GM12878 (cell line): ENCODE data around the gene KCND3. TPM values are rescaled to one million over a fixed set of nuclear protein-coding genes. Genes with fewer than 3 reads are reported as not detected.

ENCODE experiments used
- ATAC-seq: fragments of 200-7000 bp; cut with Tn5 transposase; 3 replicates; pipeline ENCODE4 v1.9.1; 2020; ENCODE audit warnings: mild to moderate bottlenecking, moderate library complexity
- BruUV-seq: library from RNA; stranded (reverse); fragments of 400-500 nt; replicated peaks from 2 replicates; lab custom pipeline; 2021; lab: Mats Ljungman, UMichigan
- CTCF ChIA-PET: fragments of 300-600 bp; sonication (Branson Sonifier 250); formaldehyde crosslinking; extraction: SDS; loops from one replicate; lab custom pipeline; 2021; ENCODE audit warnings: inconsistent platforms; lab: Yijun Ruan, JAX
- POLR2A ChIA-PET: fragments of 350-600 bp; formaldehyde crosslinking; extraction: SDS; loops from one replicate; lab custom pipeline; 2021; ENCODE audit warnings: inconsistent platforms; lab: Charles Lee
- RAD21 ChIA-PET: fragments of 300-600 bp; sonication (Branson Sonifier 250); formaldehyde crosslinking; loops from one replicate; lab custom pipeline; 2023; ENCODE audit warnings: antibody characterized with exemption; ENCODE audit not compliant: unreplicated experiment; lab: Charles Lee
- SMC1A ChIA-PET: fragments of 300-600 bp; sonication (Branson Sonifier 250); formaldehyde crosslinking; loops from one replicate; lab custom pipeline; 2023; ENCODE audit not compliant: unreplicated experiment, uncharacterized antibody; lab: Charles Lee
- DNase-seq: peaks from one replicate; pipeline ENCODE4 v3.0.0-alpha.2; 2011; ENCODE audit warnings: low read depth, low spot score
- FAIRE-seq: peaks from 3 replicates; lab custom pipeline; 2011; peaks lifted over from hg19 to GRCh38; lab: Jason Lieb, UNC
- H2AFZ ChIP-seq: 2 replicates; pipeline ENCODE4 v1.6.0; 2011; ENCODE audit warnings: low read depth, low read length, control low read depth; ENCODE audit not compliant: control insufficient read depth
- H3K27ac ChIP-seq: 2 replicates; pipeline ENCODE4 v1.5.1; 2011; ENCODE audit warnings: control low read depth; ENCODE audit not compliant: control insufficient read depth, insufficient read depth
- H3K27me3 ChIP-seq, 2 experiments: replicated peaks in 1 of 2; 2 replicates each; pipeline versions ENCODE4 v1.6.0 to v1.6.1; 2011; ENCODE audit warnings: low read length in 1 of 2; ENCODE audit not compliant: control insufficient read depth in 2 of 2, insufficient read depth in 2 of 2
- H3K36me3 ChIP-seq, 2 experiments: 2 replicates each; pipeline ENCODE4 v1.5.1; 2011; ENCODE audit warnings: low read length in 1 of 2; ENCODE audit not compliant: control insufficient read depth in 2 of 2, insufficient read depth in 2 of 2
- H3K4me1 ChIP-seq: 2 replicates; pipeline ENCODE4 v1.6.1; 2011; ENCODE audit warnings: mild to moderate bottlenecking, low read length, moderate library complexity, mixed read lengths; ENCODE audit not compliant: control insufficient read depth, insufficient read depth
- H3K4me2 ChIP-seq: 2 replicates; pipeline ENCODE4 v1.6.0; 2011; ENCODE audit warnings: control low read depth; ENCODE audit not compliant: control insufficient read depth, insufficient read depth
- H3K4me3 ChIP-seq: fragments of 200-600 bp; sonication (generic); 2 replicates; pipeline ENCODE4 v1.5.1; 2016
- H3K79me2 ChIP-seq: 2 replicates; pipeline ENCODE4 v1.6.0; 2011; ENCODE audit warnings: low read length; ENCODE audit not compliant: control insufficient read depth, insufficient read depth
- H3K9ac ChIP-seq: 2 replicates; pipeline ENCODE4 v1.8.0; 2011; ENCODE audit warnings: low read length, control low read depth, mixed read lengths; ENCODE audit not compliant: control insufficient read depth, insufficient read depth
- H3K9me3 ChIP-seq: replicated peaks from 3 replicates; pipeline ENCODE4 v1.5.1; 2011; ENCODE audit warnings: mild to moderate bottlenecking, low read length; ENCODE audit not compliant: control insufficient read depth, insufficient read depth
- H4K20me1 ChIP-seq: 2 replicates; pipeline ENCODE4 v1.6.0; 2011; ENCODE audit not compliant: control insufficient read depth, insufficient read depth
- ATF7 ChIP-seq: fragments of 450-650 bp; IDR thresholded peaks from 2 replicates; pipeline ENCODE4 v1.6.1; 2016; ENCODE audit warnings: low read depth, mild to moderate bottlenecking
- BCL11A ChIP-seq: IDR thresholded peaks from 2 replicates; pipeline ENCODE4 v1.6.1; 2011; ENCODE audit warnings: low read depth, low read length
- EED ChIP-seq: sonication (generic); IDR thresholded peaks from 2 replicates; pipeline ENCODE4 v1.6.1; 2016; ENCODE audit warnings: antibody characterized with exemption, low read depth
- FOS ChIP-seq: IDR thresholded peaks from 3 replicates; pipeline ENCODE4 v1.6.1; 2011; ENCODE audit warnings: borderline replicate concordance; ENCODE audit not compliant: insufficient read length; ENCODE audit errors: extremely low read depth
- IRF4 ChIP-seq: IDR thresholded peaks from 2 replicates; pipeline ENCODE4 v1.6.1; 2011; ENCODE audit warnings: low read depth, low read length
- KDM1A ChIP-seq: fragments of 200-600 bp; sonication (generic); IDR thresholded peaks from 2 replicates; pipeline ENCODE4 v1.6.1; 2016; ENCODE audit warnings: borderline replicate concordance
- MEF2A ChIP-seq: IDR thresholded peaks from 2 replicates; pipeline ENCODE4 v1.6.1; 2011; ENCODE audit warnings: low read depth, mild to moderate bottlenecking, low read length, moderate library complexity; ENCODE audit not compliant: insufficient read depth
- PML ChIP-seq: IDR thresholded peaks from 2 replicates; pipeline ENCODE4 v1.6.1; 2012; ENCODE audit warnings: low read length, inconsistent platforms
- POLR2A ChIP-seq: IDR thresholded peaks from 2 replicates; pipeline ENCODE4 v1.6.1; 2011; ENCODE audit warnings: low read depth, mild to moderate bottlenecking, low read length
- SPI1 ChIP-seq: IDR thresholded peaks from 2 replicates; pipeline ENCODE4 v1.6.1; 2011; ENCODE audit warnings: low read depth, mild to moderate bottlenecking, low read length, moderate library complexity, borderline replicate concordance; ENCODE audit not compliant: insufficient read depth
- WRNIP1 ChIP-seq: IDR thresholded peaks from 2 replicates; pipeline ENCODE4 v1.6.1; 2011; ENCODE audit warnings: low read depth, low read length, improper control_type of control experiment, borderline replicate concordance
- ZNF384 ChIP-seq: IDR thresholded peaks from 2 replicates; pipeline ENCODE4 v1.6.1; 2012; ENCODE audit warnings: low read depth, mild to moderate bottlenecking, low read length, improper control_type of control experiment, borderline replicate concordance
- ZNF687 ChIP-seq: fragments of 450-650 bp; IDR thresholded peaks from 2 replicates; pipeline ENCODE4 v1.6.1; 2017; ENCODE audit warnings: mild to moderate bottlenecking, moderate library complexity
- WGBS: methylation state at CpG from one replicate; pipeline ENCODE4 v1.1.6; 2016; ENCODE audit warnings: low lambda C conversion rate; ENCODE audit not compliant: insufficient replicate concordance, insufficient coverage; ENCODE audit errors: missing lambda C conversion rate; 5-methylcytosine and 5-hydroxymethylcytosine counted together
- in situ Hi-C: fragments of 300-500 bp; cut with MboI; formaldehyde crosslinking; loops from 9 replicates; pipeline ENCODE4 v1.14.3; 2018; ENCODE audit warnings: mixed read lengths
- intact Hi-C: fragments of 100-400 bp; cut with micrococcal nuclease; formaldehyde crosslinking; loops from one replicate; pipeline ENCODE4 v1.14.2; 2022; ENCODE audit not compliant: unreplicated experiment
- polyA plus RNA-seq, 11 experiments: library from polyadenylated mRNA; depleted of rRNA in 4 of 11; unstranded in 6 of 11; stranded (reverse) in 5 of 11; fragments of >200 nt; fragmentation: Nextera tagmentation in 4 of 11; fragmentation: Illumina TruSeq in 1 of 11; extraction: Ambion mirVana in 4 of 11; extraction: Trizol in 1 of 11; gene quantifications; 1 replicate in 1 of 11; 2 replicates in 10 of 11; pipeline versions ENCODE4 v1.2.1 to v1.2.3, GENCODE V29; 2011 to 2016; ENCODE audit warnings: inconsistent platforms in 2 of 11, missing spikeins in 2 of 11, low read depth in 1 of 11
- total RNA-seq, 4 experiments: library from RNA; depleted of rRNA in 3 of 4; stranded (reverse); fragments of >200 nt in 3 of 4; fragmentation: Illumina TruSeq in 1 of 4; extraction: Trizol in 1 of 4; gene quantifications; 2 replicates each; pipeline versions ENCODE4 v1.2.1 to v1.2.3, GENCODE V29; 2013 to 2021
- TF ChIP-seq, protein P1 (sequence below): fragments of 450-650 bp; IDR thresholded peaks from 2 replicates; pipeline ENCODE4 v1.6.1; 2017; ENCODE audit warnings: mild to moderate bottlenecking
- TF ChIP-seq, protein P2 (sequence below): fragments of 450-650 bp; IDR thresholded peaks from 2 replicates; pipeline ENCODE4 v1.6.1; 2017; ENCODE audit warnings: borderline replicate concordance

Gene KCND3
- total and polyA plus RNA-seq, 10 of the 15 experiments (the other 5 are each of a cell fraction or from before 2014, with no cell fraction given): 0.02 TPM; not detected in 9

DNA sequence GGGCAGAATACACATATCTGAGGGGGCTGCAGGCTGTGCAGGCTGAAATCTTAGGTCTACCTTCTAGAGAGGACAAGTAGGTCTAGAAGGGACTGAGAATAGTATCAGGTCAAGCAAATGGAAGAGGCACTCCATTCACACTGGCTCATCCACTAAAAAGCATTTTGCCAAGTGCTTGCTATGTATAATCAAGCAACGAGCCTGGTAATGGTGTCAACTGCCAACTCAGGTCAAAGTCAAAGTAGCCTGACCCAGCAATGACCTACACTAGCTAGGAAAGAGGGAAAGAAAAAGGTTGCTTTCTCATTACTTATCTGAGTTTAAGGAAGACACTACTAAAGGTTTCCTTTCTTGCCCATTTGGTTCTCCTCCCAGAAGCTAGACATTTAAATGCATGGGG lies 10.8 kb downstream of the KCND3 start (continued):
- TF ChIP-seq SPI1 (no peak), ZNF384 (no peak), FOS (no peak), BCL11A (no peak), IRF4 (no peak), KDM1A (no peak)
- TF ChIP-seq, protein P1, sequence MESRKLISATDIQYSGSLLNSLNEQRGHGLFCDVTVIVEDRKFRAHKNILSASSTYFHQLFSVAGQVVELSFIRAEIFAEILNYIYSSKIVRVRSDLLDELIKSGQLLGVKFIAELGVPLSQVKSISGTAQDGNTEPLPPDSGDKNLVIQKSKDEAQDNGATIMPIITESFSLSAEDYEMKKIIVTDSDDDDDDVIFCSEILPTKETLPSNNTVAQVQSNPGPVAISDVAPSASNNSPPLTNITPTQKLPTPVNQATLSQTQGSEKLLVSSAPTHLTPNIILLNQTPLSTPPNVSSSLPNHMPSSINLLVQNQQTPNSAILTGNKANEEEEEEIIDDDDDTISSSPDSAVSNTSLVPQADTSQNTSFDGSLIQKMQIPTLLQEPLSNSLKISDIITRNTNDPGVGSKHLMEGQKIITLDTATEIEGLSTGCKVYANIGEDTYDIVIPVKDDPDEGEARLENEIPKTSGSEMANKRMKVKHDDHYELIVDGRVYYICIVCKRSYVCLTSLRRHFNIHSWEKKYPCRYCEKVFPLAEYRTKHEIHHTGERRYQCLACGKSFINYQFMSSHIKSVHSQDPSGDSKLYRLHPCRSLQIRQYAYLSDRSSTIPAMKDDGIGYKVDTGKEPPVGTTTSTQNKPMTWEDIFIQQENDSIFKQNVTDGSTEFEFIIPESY: no peak

GRCh38 chr1:111977378-111977777 lies 12.1 kb downstream of the KCND3 start:
- Histone ChIP-seq H3K79me2 (no peaks in the 10 kb centered on the region), H3K4me1 (no peaks in the 10 kb centered on the region), H3K4me3 (no peak overlapping the region), H3K4me2 (no peak overlapping the region), H3K27me3 (peaks cover 5 to 8% of the 10 kb centered on the region in 2 experiments), H2AFZ (no peak overlapping the region), H3K27ac (no peak overlapping the region), H4K20me1 (no peaks in the 10 kb centered on the region), H3K36me3 (no peaks in the 10 kb centered on the region), H3K9ac (no peak overlapping the region), H3K9me3 (no peaks in the 10 kb centered on the region)
- intact Hi-C loops (no loop called here), in situ Hi-C loops (no loop called here)
- ChIA-PET SMC1A (no interaction called here), CTCF (no interaction called here), RAD21 (no interaction called here), POLR2A (no interaction called here)
- DNase-seq (no peak), ATAC-seq (no peak), FAIRE-seq (no peak)
- WGBS: 20% methylated on average over 9 of the region's 9 CpGs
- BruUV-seq: no TSS peak
- TF ChIP-seq EED: no peak
- TF ChIP-seq WRNIP1: no peak
- no peak for TF ChIP-seq POLR2A
- no peak for TF ChIP-seq MEF2A
- TF ChIP-seq, protein P2, sequence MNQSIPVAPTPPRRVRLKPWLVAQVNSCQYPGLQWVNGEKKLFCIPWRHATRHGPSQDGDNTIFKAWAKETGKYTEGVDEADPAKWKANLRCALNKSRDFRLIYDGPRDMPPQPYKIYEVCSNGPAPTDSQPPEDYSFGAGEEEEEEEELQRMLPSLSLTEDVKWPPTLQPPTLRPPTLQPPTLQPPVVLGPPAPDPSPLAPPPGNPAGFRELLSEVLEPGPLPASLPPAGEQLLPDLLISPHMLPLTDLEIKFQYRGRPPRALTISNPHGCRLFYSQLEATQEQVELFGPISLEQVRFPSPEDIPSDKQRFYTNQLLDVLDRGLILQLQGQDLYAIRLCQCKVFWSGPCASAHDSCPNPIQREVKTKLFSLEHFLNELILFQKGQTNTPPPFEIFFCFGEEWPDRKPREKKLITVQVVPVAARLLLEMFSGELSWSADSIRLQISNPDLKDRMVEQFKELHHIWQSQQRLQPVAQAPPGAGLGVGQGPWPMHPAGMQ: no peak
- TF ChIP-seq ATF7: no peak
- no peak for TF ChIP-seq ZNF687
- TF ChIP-seq PML: no peak
